Measurements from ENCODE around the gene HLA-DMB. TPM values are rescaled to one million over a fixed set of nuclear protein-coding genes. Genes with fewer than 3 reads are reported as not detected.

HLA-DMB gene
- total and polyA plus RNA-seq, 2 donors (not counting 3 experiments of a cell fraction or from before 2014, with no cell fraction given) = 0.75 TPM; not detected in 1

GRCh38 chr6:32947552-32948465 lies 7.0 kb upstream of the HLA-DMB start:
- peak; percentile 56 for FAIRE-seq
- H3K27ac ChIP-seq (ENCODE audit: insufficient read depth, low read depth, low read length) = no peak overlapping the region
- ChIA-PET CTCF (interaction anchor here (1.0 to 2.6 kb wide), 9 partner anchors 11 to 109 kb away, joined by 3 to 59 read pairs (median 4); partner anchors contain the start of gene TAP2), POLR2A (interaction anchor here (1.9 kb wide), 1 partner anchor 24 kb away, joined by 8 read pairs; no protein-coding TSS in a partner anchor)
- BruUV-seq (replicated peaks) = no TSS peak
- H3K9ac ChIP-seq (replicated peaks; ENCODE audit: extremely low read depth, insufficient read depth, low read length) = no peak overlapping the region
- no peaks in the 10 kb centered on the region for H3K79me2 ChIP-seq (ENCODE audit: control insufficient read depth, insufficient read depth, low read length)
- DNase-seq (ENCODE audit: low read depth, low spot score) = peak; percentile 58
- peak; percentile 34 to 39 for TF ChIP-seq CTCF (IDR thresholded peaks at IDR 0.05; ENCODE audit: extremely low read depth in 1 of 2, insufficient read depth in 1 of 2, low read depth in 1 of 2, low read length in 2 of 2)
- TF ChIP-seq POLR2AphosphoS5 (IDR thresholded peaks at IDR 0.05; ENCODE audit: insufficient read depth, low read depth, low read length) = no peak
- TF ChIP-seq GATA2 (IDR thresholded peaks at IDR 0.05; ENCODE audit: insufficient read depth, insufficient read length, low read depth, low read length) = no peak
- H3K4me2 ChIP-seq (ENCODE audit: insufficient read depth, low read length) = no peak overlapping the region
- no peaks in the 10 kb centered on the region for H3K36me3 ChIP-seq (ENCODE audit: control insufficient read depth in 2 of 2, extremely low read depth in 1 of 2, insufficient read depth in 2 of 2, low read length in 2 of 2)
- dilution Hi-C loops (cut with MboI; ENCODE audit: extremely low pct_ligation_motif_present, low sequenced_read_pairs) (no loop called here), intact Hi-C loops (cut with micrococcal nuclease) (loop anchor here (1.0 kb wide), 2 partner anchors 15 to 63 kb away; no protein-coding TSS in a partner anchor)
- H3K9me3 ChIP-seq (replicated peaks; ENCODE audit: control insufficient read depth, insufficient read depth, low read length) = no peaks in the 10 kb centered on the region
- no peaks in the 10 kb centered on the region for H3K9me1 ChIP-seq (replicated peaks; ENCODE audit: control insufficient read depth, extremely low read depth, insufficient read depth, low read length)
- H4K20me1 ChIP-seq (replicated peaks; ENCODE audit: control insufficient read depth, extremely low read depth, insufficient read depth, low read length) = no peaks in the 10 kb centered on the region
- H3K4me1 ChIP-seq (ENCODE audit: control insufficient read depth, extremely low read depth, insufficient read depth, low read length) = no peaks in the 10 kb centered on the region
- H3K4me3 ChIP-seq (replicated peaks in 1 of 3; ENCODE audit: insufficient read depth in 1 of 3, low read depth in 1 of 3, low read length in 3 of 3) = no peak overlapping the region
- H2AFZ ChIP-seq (ENCODE audit: low read depth, low read length) = no peak overlapping the region
- H3K27me3 ChIP-seq (ENCODE audit: control insufficient read depth in 2 of 2, insufficient read depth in 2 of 2, low read length in 2 of 2) = peaks cover 5 to 28% of the 10 kb centered on the region in 2 experiments
